CD14-positive monocyte (primary cell): ENCODE data around the gene PACC1. TPM values are rescaled to one million over a fixed set of nuclear protein-coding genes. Genes with fewer than 3 reads are reported as not detected.
A peak's percentile ranks its signal among the peaks of the same experiment; 100 is the strongest.

Experiments used
- DNase-seq, 3 donors: peaks; one replicate each; pipeline ENCODE4 v3.0.0-alpha.2; 2011 to 2022
- H2AFZ ChIP-seq: 2 replicates; pipeline ENCODE4 v1.6.0; 2012; ENCODE audit warnings: mild to moderate bottlenecking, low read depth, low read length, inconsistent platforms; ENCODE audit not compliant: insufficient read depth, poor library complexity, severe bottlenecking
- H3K27ac ChIP-seq, 2 donors: 1 replicate in 1 of 2; 2 replicates in 1 of 2; pipeline ENCODE4 v1.5.1; 2012 to 2013; ENCODE audit warnings: low read length in 2 of 2, control low read depth in 1 of 2, inconsistent platforms in 1 of 2, low read depth in 1 of 2, mild to moderate bottlenecking in 1 of 2
- H3K27me3 ChIP-seq, 2 donors: one replicate each; pipeline versions ENCODE4 v1.6.0 to v1.6.1; 2011 to 2013; ENCODE audit warnings: low read length in 2 of 2; ENCODE audit not compliant: control insufficient read depth in 2 of 2, insufficient read depth in 2 of 2
- H3K36me3 ChIP-seq, 2 donors: replicated peaks in 1 of 2; 1 replicate in 1 of 2; 2 replicates in 1 of 2; pipeline versions ENCODE4 v1.5.1 to v1.6.1; 2012 to 2013; ENCODE audit warnings: low read length in 2 of 2, control low read depth in 1 of 2, inconsistent platforms in 1 of 2, mild to moderate bottlenecking in 1 of 2; ENCODE audit not compliant: insufficient read depth in 2 of 2, control insufficient read depth in 1 of 2
- H3K4me1 ChIP-seq, 2 donors: 1 replicate in 1 of 2; 2 replicates in 1 of 2; pipeline versions ENCODE4 v1.5.1 to v1.6.1; 2012 to 2013; ENCODE audit warnings: low read length in 2 of 2, control low read depth in 1 of 2, inconsistent platforms in 1 of 2, mild to moderate bottlenecking in 1 of 2, moderate library complexity in 1 of 2; ENCODE audit not compliant: insufficient read depth in 2 of 2, control insufficient read depth in 1 of 2
- H3K4me2 ChIP-seq: replicated peaks from 2 replicates; pipeline ENCODE3; 2012; ENCODE audit warnings: low read length, moderate library complexity, mild to moderate bottlenecking; ENCODE audit not compliant: poor library complexity, severe bottlenecking; ENCODE audit errors: extremely low read depth
- H3K4me3 ChIP-seq, 3 experiments: fragments of 200-600 bp in 1 of 3; sonication (generic) in 1 of 3; replicated peaks in 1 of 3; 1 replicate in 2 of 3; 2 replicates in 1 of 3; pipeline ENCODE4 v1.5.1; 2011 to 2013; ENCODE audit warnings: low read length in 3 of 3, mild to moderate bottlenecking in 3 of 3, control low read depth in 2 of 3, low read depth in 2 of 3, inconsistent platforms in 1 of 3, moderate library complexity in 1 of 3
- H3K79me2 ChIP-seq: 2 replicates; pipeline ENCODE4 v1.6.0; 2012; ENCODE audit warnings: mild to moderate bottlenecking, control low read depth, inconsistent platforms, low read length, moderate library complexity; ENCODE audit not compliant: insufficient read depth
- H3K9ac ChIP-seq: 2 replicates; pipeline ENCODE4 v1.6.0; 2017; ENCODE audit warnings: low read length, mild to moderate bottlenecking; ENCODE audit not compliant: insufficient read depth, poor library complexity, severe bottlenecking
- H3K9me3 ChIP-seq, 2 donors: replicated peaks in 1 of 2; 1 replicate in 1 of 2; 2 replicates in 1 of 2; pipeline versions ENCODE4 v1.5.1 to v1.6.1; 2012 to 2013; ENCODE audit warnings: low read length in 2 of 2, control low read depth in 1 of 2; ENCODE audit not compliant: control insufficient read depth in 1 of 2, insufficient read depth in 1 of 2
- H4K20me1 ChIP-seq: 2 replicates; pipeline ENCODE4 v1.6.0; 2012; ENCODE audit warnings: mild to moderate bottlenecking, low read length, control low read depth, moderate library complexity; ENCODE audit not compliant: insufficient read depth
- H3K27ac Mint-ChIP-seq, 7 donors: one replicate each; pipeline ENCODE4 v1.8.0; 2020; ENCODE audit warnings: mild to moderate bottlenecking in 7 of 7, mixed read lengths in 7 of 7, moderate library complexity in 6 of 7, inconsistent platforms in 2 of 7
- H3K27me3 Mint-ChIP-seq, 3 donors: one replicate each; pipeline ENCODE4 v1.8.0; 2021 to 2022; ENCODE audit warnings: low read depth in 3 of 3, mild to moderate bottlenecking in 3 of 3, mixed read lengths in 3 of 3, moderate library complexity in 3 of 3, inconsistent platforms in 1 of 3
- H3K36me3 Mint-ChIP-seq, 2 donors: one replicate each; pipeline ENCODE4 v1.8.0; 2020; ENCODE audit warnings: mixed read lengths in 2 of 2, inconsistent platforms in 1 of 2, mild to moderate bottlenecking in 1 of 2
- H3K4me1 Mint-ChIP-seq: one replicate; pipeline ENCODE4 v1.8.0; 2020; ENCODE audit warnings: mild to moderate bottlenecking, mixed read lengths
- H3K4me3 Mint-ChIP-seq, 2 donors: one replicate each; pipeline ENCODE4 v1.8.0; 2020; ENCODE audit warnings: mild to moderate bottlenecking in 2 of 2, mixed read lengths in 2 of 2, moderate library complexity in 1 of 2
- H3K9me3 Mint-ChIP-seq, 7 donors: one replicate each; pipeline ENCODE4 v1.8.0; 2020 to 2022; ENCODE audit warnings: mixed read lengths in 7 of 7, mild to moderate bottlenecking in 6 of 7, moderate library complexity in 6 of 7, inconsistent platforms in 2 of 7
- WGBS: methylation state at CpG from one replicate; pipeline ENCODE4 v1.1.5; 2013; ENCODE audit warnings: missing lambda C conversion rate; ENCODE audit not compliant: insufficient coverage; 5-methylcytosine and 5-hydroxymethylcytosine counted together
- intact Hi-C, 2 donors: fragments of 100-400 bp; cut with micrococcal nuclease; formaldehyde crosslinking; loops; one replicate each; pipeline versions ENCODE4 v1.15.0 to v1.15.1; 2023
- polyA plus RNA-seq, 3 donors: library from polyadenylated mRNA; depleted of rRNA in 1 of 3; unstranded in 2 of 3; stranded (reverse) in 1 of 3; fragments of 300-500 nt in 2 of 3; fragments of >200 nt in 1 of 3; fragmentation: Illumina TruSeq in 2 of 3; gene quantifications; 1 replicate in 2 of 3; 2 replicates in 1 of 3; pipeline ENCODE4 v1.2.3, GENCODE V29; 2012 to 2021
- TF ChIP-seq, protein P1 (sequence below): fragments of 200-600 bp; IDR thresholded peaks from one replicate; pipeline ENCODE4 v1.8.0; 2022; ENCODE audit warnings: antibody characterized with exemption, mild to moderate bottlenecking

Gene PACC1
- polyA plus RNA-seq, 3 donors, result 14.0 to 16.6 (median 14.7) TPM

DNA sequence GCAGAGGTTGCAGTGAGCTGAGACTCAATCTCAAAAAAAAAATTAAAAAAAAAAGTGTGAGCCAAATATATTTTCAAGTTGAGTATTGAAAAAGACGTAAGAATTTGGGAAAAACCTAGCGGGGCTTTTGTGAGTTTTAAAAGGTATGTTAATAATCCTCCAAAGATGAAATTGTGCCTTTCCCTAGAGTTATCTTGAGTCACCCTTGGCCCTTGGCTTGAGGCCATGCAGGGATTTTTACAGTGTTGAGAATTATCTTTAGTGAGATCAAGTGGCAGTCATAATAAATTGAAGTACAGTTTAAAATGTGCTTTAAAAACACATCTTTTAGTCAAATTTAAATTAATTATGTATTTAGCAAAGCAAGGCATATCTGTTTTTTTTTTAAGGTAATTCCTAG is 96.8 kb downstream of the PACC1 start:
- intact Hi-C loops, result no loop called here
- Histone ChIP-seq H3K27ac (no peak overlapping the region), H3K9me3 (no peaks in the 10 kb centered on the region), H3K9ac (no peak overlapping the region), H4K20me1 (peaks cover 77% of the 10 kb centered on the region), H3K4me3 (no peak overlapping the region), H3K4me1 (no peaks in the 10 kb centered on the region), H3K27me3 (no peaks in the 10 kb centered on the region), H3K4me2 (no peak overlapping the region), H2AFZ (no peak overlapping the region), H3K36me3 (peaks cover 6 to 8% of the 10 kb centered on the region in 2 donors), H3K79me2 (peaks cover 75% of the 10 kb centered on the region)
- Mint-ChIP-seq H3K4me3 (no peak overlapping the region), H3K36me3 (peaks cover 4 to 22% of the 10 kb centered on the region in 2 donors), H3K9me3 (no peaks in the 10 kb centered on the region), H3K4me1 (peaks cover 10% of the 10 kb centered on the region), H3K27me3 (no peaks in the 10 kb centered on the region), H3K27ac (no peak overlapping the region)
- whole genome bisulfite sequencing, result 100% methylated on average over 2 of the region's 2 CpGs
- DNase-seq, result no peak
- TF ChIP-seq, protein P1, sequence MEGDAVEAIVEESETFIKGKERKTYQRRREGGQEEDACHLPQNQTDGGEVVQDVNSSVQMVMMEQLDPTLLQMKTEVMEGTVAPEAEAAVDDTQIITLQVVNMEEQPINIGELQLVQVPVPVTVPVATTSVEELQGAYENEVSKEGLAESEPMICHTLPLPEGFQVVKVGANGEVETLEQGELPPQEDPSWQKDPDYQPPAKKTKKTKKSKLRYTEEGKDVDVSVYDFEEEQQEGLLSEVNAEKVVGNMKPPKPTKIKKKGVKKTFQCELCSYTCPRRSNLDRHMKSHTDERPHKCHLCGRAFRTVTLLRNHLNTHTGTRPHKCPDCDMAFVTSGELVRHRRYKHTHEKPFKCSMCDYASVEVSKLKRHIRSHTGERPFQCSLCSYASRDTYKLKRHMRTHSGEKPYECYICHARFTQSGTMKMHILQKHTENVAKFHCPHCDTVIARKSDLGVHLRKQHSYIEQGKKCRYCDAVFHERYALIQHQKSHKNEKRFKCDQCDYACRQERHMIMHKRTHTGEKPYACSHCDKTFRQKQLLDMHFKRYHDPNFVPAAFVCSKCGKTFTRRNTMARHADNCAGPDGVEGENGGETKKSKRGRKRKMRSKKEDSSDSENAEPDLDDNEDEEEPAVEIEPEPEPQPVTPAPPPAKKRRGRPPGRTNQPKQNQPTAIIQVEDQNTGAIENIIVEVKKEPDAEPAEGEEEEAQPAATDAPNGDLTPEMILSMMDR, result no peak

DNA sequence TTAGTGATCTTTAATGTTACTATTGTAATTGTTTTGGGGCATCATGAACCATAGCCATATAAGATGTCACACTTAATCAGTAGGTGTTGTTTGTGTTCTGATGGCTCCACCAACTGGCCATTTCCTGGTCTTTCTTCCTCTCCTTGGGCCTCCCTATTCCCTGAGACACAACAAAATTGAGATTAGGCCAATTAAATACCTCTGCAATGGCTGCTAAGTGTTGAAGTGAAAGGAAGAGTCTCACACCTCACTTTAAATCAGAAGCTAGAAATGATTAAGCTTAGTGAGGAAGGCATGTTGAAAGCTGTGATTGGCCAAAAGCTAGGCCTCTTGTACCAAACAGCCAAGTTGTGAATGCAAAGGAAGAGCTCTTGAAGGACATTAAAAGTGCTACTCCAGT is 98.8 kb downstream of the PACC1 start:
- Histone ChIP-seq H3K27me3 (no peaks in the 10 kb centered on the region), H3K36me3 (peaks cover 6 to 8% of the 10 kb centered on the region in 2 donors), H3K4me2 (no peak overlapping the region), H3K9me3 (no peaks in the 10 kb centered on the region), H3K4me3 (no peak overlapping the region), H3K27ac (peak overlapping the region in 1 of 2 donors; percentile 21), H4K20me1 (peaks cover 87% of the 10 kb centered on the region), H3K9ac (no peak overlapping the region), H3K79me2 (peaks cover 87% of the 10 kb centered on the region), H2AFZ (no peak overlapping the region), H3K4me1 (peaks cover 0 to under 1% of the 10 kb centered on the region in 2 donors)
- Mint-ChIP-seq H3K27ac (peak overlapping the region in 1 of 7 donors; percentile 2), H3K36me3 (peaks cover 4 to 25% of the 10 kb centered on the region in 2 donors), H3K27me3 (no peaks in the 10 kb centered on the region), H3K9me3 (no peaks in the 10 kb centered on the region), H3K4me3 (no peak overlapping the region), H3K4me1 (peaks cover 14% of the 10 kb centered on the region)
- peak; percentile 3 to 13 (median 9) for DNase-seq
- intact Hi-C loops, result no loop called here
- TF ChIP-seq, protein P1, result no peak
